ENCODE data around the gene MISP3. TPM values are rescaled to one million over a fixed set of nuclear protein-coding genes. Genes with fewer than 3 reads are reported as not detected.

The MISP3 gene
- total RNA-seq, 2 experiments from 2014 or later = 0.67 to 0.69 TPM

Other genes with a start within 250 kb of the MISP3 start
- gene NANOS3, start 195.7 kb upstream of the MISP3 start, total RNA-seq = under 1 TPM in 1 of 2 experiments, not detected in 1; 0.48 TPM
- 1 to 10 TPM; 6.3 to 8.0 TPM for gene BRME1, start 166.7 kb upstream of the MISP3 start, total RNA-seq
- gene CC2D1A, start 166.6 kb upstream of the MISP3 start, total RNA-seq = 10 to 100 TPM; 36.5 to 39.3 TPM
- gene PODNL1, start 134.4 kb upstream of the MISP3 start, total RNA-seq = under 1 TPM; 0.17 to 0.58 TPM
- gene DCAF15, start 120.3 kb upstream of the MISP3 start, total RNA-seq = 10 to 100 TPM; 80.3 to 85.4 TPM
- gene RFX1, start 66.5 kb upstream of the MISP3 start, total RNA-seq = 10 to 100 TPM; 19.1 to 19.9 TPM
- not detected for gene RLN3, start 44.6 kb upstream of the MISP3 start, total RNA-seq
- gene IL27RA, start 41.0 kb upstream of the MISP3 start, total RNA-seq = 10 to 100 TPM; 66.5 to 70.3 TPM
- not detected for gene PALM3, start 10.7 kb upstream of the MISP3 start, total RNA-seq
- gene C19orf67, start 13.0 kb downstream of the MISP3 start, total RNA-seq = not detected
- gene SAMD1, start 18.0 kb downstream of the MISP3 start, total RNA-seq = 10 to 100 TPM; 80.7 to 84.5 TPM
- gene PRKACA, start 45.0 kb downstream of the MISP3 start, total RNA-seq = 10 to 100 TPM; 50.6 to 56.8 TPM
- 100 to 1,000 TPM; 119 to 131 TPM for gene ASF1B, start 63.8 kb downstream of the MISP3 start, total RNA-seq
- gene ADGRL1, start 133.4 kb downstream of the MISP3 start, total RNA-seq = 10 to 100 TPM; 12.5 to 14.0 TPM